GM12874 (cell line): ENCODE measurements around the gene MINK1.

Experiments
- TF ChIP-seq, protein P1 (sequence below): IDR thresholded peaks from 2 replicates; pipeline ENCODE4 v1.5.1; 2011; ENCODE audit warnings: low read depth, mild to moderate bottlenecking, control low read depth, low read length, moderate library complexity; ENCODE audit not compliant: insufficient read depth

Gene MINK1

DNA sequence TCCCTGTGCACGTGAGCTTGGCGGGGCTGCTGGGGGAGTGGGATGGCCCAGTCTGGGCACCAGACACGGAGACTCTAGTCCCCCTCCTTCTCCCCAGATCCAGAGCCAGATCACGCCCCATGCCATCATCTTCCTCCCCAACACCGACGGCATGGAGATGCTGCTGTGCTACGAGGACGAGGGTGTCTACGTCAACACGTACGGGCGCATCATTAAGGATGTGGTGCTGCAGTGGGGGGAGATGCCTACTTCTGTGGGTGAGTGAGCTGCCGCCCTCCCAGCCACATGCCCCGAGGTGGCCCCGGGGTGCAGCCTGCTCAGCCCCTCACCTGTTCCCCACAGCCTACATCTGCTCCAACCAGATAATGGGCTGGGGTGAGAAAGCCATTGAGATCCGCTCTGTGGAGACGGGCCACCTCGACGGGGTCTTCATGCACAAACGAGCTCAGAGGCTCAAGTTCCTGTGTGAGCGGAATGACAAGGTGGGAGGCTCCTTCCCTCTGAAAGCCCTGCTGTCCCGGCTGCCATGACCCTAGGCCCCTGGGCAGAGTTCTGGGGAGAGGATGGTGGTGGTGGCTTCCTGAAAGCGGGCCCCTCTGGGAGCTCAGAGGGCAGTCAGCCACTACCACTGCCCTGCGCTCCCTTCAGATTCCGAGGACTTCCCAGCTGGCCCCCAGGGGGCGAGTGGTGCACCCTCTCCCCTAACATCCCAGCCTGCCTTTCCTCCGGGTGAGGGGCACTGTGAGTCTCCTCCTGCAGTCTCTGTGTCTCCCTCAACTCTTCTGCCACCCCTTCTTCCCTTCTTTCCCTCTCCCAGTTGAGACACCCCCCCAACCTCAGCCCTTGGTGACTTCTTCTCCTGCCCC is 63.4 kb downstream of the MINK1 start:
- TF ChIP-seq, protein P1, sequence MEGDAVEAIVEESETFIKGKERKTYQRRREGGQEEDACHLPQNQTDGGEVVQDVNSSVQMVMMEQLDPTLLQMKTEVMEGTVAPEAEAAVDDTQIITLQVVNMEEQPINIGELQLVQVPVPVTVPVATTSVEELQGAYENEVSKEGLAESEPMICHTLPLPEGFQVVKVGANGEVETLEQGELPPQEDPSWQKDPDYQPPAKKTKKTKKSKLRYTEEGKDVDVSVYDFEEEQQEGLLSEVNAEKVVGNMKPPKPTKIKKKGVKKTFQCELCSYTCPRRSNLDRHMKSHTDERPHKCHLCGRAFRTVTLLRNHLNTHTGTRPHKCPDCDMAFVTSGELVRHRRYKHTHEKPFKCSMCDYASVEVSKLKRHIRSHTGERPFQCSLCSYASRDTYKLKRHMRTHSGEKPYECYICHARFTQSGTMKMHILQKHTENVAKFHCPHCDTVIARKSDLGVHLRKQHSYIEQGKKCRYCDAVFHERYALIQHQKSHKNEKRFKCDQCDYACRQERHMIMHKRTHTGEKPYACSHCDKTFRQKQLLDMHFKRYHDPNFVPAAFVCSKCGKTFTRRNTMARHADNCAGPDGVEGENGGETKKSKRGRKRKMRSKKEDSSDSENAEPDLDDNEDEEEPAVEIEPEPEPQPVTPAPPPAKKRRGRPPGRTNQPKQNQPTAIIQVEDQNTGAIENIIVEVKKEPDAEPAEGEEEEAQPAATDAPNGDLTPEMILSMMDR = no peak

DNA sequence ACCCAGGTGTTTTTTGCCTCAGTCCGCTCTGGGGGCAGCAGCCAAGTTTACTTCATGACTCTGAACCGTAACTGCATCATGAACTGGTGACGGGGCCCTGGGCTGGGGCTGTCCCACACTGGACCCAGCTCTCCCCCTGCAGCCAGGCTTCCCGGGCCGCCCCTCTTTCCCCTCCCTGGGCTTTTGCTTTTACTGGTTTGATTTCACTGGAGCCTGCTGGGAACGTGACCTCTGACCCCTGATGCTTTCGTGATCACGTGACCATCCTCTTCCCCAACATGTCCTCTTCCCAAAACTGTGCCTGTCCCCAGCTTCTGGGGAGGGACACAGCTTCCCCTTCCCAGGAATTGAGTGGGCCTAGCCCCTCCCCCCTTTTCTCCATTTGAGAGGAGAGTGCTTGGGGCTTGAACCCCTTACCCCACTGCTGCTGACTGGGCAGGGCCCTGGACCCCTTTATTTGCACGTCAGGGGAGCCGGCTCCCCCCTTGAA is 64.1 kb downstream of the MINK1 start:
- TF ChIP-seq, protein P1 = no peak

DNA sequence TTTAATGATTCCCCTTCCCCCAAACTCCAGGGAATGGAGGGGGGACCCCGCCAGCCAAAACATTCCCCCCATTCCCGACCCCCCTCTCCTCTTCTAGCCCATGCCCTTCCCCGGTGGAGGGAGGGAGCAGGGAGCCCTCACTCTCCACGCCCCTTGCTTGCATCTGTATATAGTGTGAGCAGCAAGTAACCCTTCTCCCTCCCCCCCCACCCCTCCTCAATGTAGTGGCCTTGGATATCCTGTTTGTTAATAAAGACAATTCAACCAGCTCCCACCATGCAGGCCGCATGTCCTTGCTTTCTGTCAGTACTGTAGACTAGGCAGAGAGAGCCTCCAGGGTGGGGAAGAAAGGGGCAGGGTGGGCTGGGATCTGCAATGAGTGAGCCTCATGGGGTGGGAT is 64.6 kb downstream of the MINK1 start:
- TF ChIP-seq, protein P1 = no peak

DNA sequence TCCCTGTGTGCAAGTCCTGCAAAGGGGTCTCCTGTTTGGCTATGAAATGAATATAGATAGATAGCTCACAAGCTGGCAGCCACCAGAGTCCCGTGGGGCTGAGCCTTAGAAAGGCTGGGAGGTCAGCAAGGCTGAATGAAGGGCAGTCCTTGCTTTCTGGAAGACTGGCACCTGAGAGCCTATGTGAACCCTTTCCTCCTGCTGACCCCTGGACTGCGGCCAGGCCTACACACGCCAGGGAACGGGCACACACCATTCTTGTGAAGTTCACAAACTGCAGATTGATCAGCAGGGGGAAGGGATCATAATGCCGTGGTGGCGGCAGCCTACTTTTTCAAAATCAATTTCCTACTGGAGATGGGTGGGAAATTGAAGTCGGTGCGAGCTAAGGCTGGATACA is 65.2 kb downstream of the MINK1 start:
- TF ChIP-seq, protein P1 = no peak

DNA sequence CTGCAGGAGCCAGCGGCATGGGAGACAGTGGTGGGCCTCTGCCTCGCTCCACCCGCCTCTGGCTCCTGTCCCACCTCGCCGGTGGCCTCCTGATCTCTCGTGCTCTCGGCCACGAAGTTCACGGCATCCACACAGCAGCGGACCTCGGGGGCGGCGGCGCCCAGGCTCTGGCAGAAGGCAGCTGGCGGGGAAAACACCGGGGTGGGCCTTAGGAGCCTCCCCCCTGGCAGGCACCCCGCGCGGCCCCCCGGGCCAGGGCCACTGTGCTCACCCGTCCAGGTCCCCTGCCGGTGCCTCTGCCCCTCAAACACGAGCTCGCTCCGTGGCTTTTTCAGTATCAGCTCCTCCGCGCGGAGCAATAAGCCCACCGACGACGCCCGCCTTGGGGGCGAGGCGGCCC is 65.8 kb downstream of the MINK1 start:
- TF ChIP-seq, protein P1 = no peak

DNA sequence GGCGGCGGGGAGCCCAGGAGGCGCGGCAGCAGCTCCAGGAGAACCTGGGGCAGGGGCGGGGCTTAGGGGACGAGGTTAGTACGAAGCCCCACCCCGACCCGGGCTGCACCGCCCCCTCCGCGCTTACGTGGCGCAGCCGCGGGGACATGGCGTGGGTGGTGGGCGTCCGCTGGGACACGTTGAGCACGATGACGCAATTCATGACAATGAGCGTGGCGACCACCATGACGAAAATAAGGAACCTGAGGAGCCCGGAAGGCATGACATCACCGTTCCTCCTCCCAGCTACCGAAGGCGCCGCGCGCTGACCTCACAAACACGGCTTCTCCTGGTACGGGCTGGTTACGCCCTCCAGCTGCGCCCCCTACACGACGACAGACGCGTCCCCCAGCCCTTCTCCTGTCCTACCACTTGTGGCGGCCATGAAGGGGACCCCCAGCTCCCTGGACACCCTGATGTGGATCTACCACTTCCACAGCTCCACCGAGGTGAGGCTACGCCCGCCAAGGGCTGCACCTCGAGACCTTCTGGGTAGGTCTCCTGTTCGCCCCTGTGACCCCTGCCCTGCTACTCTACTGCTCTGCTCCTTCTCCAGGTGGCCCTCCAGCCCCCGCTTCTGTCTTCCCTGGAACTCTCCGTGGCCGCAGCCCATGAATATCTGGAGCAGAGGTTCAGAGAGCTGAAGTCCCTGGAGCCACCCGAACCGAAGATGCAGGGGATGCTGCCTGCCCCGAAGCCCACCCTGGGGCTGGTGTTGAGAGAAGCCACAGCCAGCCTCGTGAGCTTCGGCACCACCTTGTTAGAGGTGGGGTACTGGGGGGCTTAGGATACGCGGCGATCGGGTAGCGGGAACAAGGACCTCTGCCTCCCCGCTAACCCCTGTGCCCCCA is 66.4 kb downstream of the MINK1 start, which contains the start of gene C17orf107:
C17orf107 (plus strand) TSS at position 196 of the 890 bp plus-strand sequence; CDS start at position 423, 227 bp downstream.
- TF ChIP-seq, protein P1 = no peak
